HG02610 (cell line): ENCODE measurements around the gene IMMP2L.
A peak's percentile ranks its signal among the peaks of the same experiment; 100 is the strongest.

Experiments used
- ATAC-seq: cut with Tn5 transposase; IDR thresholded peaks from one replicate; pipeline ENCODE4 v1.9.1; 2021; ENCODE audit warnings: mild to moderate bottlenecking, moderate library complexity; ENCODE audit not compliant: unreplicated experiment

The IMMP2L gene

DNA sequence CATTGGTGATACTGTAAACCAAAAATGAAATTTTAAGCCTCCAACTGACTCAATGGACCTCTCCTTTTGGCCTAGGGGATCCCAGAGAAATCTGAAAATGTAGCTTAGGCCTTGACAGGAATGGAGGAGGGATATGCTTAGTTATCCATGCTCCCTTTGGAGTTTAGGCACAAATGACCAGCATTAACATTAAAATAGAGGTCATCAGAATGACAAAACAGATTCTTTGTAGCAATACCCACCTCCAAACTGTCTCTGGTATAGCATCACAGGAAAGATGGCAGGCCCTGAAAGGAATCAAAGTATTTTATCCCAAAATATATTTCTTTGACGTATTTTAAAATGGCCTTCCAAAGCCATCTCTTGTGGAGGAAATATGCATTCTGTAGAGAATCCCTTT lies 510.5 kb downstream of the IMMP2L start:
- no peak for ATAC-seq

DNA sequence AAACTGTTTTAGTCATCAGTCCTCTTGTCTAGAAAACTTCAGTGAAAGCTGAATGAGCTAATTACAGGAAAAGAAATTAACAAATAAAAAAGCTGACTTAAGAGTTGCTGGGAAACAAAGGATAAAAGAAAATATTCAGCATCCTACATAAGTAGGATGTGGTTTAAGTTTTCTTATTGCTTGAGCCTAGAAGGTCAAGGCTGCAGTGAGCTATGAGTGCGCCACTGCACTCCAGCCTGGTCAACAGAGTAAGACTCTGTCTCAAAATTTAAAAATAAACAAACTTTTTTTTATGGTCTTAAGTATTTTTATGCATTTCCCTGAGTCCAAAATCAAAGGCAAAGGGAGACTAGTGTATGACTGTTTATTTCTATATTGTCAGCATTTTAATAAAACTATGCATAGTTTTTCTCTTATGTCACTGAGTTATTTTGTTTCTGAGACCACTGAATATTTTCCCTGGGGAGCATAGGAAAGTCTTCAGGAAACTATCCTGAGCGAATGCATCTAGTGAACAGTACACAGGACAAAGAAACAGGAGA lies 511.3 kb downstream of the IMMP2L start:
- ATAC-seq = no peak

DNA sequence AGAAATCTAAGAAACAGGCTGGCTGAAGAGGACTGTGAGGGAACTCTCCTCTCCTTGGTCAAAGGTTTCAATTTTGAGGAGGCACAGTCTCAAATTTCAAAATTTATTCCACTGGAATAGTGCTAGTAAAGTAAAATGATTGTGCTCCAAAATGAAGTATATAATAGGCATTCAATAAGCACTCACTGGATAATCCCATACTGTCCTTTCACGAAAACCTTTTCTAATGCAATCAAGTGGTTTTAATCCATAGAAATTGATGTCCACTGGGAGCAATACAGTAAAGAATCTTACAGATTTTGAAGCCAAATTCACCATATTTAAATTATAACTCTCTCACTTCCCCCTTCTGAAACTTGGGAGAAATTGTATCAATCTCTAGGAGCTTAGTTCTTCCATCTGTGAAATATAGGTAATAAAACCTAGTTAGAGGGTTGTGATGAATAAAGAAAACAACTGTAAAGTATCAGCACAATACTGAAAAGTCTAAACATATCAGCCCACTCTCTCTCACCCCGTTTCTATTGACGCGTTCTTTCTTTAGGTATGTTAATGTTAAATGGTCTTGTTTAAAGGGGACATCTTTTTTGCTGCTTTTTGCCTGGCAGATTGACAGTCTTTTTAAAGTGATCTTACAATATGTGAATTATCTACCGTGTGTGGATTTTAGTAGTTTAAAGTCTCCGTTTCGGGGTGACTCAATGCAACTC lies 512.2 kb downstream of the IMMP2L start:
- ATAC-seq = no peak

DNA sequence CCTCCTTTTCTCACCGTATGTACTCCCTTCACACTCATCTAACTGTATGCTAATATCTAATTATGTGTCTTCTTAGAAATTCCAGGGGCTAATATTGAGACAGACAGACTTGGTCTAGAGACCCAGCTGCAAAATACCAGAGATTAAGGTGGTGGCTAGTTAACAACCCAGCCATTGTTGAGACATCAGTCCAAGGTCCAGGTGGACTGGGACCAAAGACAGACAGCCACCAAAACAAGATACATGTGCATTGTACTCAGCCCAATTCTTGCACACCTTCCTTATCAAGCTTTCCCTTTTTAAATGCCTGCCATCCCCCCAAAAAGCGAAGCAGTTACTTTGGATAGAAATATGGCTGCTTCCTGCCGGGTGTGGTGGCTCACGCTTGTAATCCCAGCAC lies 514.7 kb downstream of the IMMP2L start:
- no peak for ATAC-seq

DNA sequence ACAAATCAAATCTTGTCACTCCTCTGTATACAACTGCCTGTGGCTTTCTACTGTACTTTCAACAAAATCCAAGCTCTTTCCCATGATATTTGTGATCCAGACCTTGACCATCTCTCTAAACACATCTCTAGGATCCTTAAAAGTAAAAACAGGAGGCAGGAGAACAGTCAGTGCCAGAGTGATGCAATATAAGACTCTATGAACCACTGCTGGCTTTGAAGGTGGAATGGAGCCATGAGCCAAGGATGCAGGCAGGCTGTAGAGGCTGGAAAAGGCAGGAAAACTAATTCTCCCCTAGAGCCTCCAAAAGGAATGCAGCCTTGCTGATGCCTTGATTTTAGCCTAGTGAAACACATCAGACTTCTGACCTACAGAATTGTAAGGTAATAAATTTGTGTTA lies 516.8 kb downstream of the IMMP2L start:
- ATAC-seq = no peak

DNA sequence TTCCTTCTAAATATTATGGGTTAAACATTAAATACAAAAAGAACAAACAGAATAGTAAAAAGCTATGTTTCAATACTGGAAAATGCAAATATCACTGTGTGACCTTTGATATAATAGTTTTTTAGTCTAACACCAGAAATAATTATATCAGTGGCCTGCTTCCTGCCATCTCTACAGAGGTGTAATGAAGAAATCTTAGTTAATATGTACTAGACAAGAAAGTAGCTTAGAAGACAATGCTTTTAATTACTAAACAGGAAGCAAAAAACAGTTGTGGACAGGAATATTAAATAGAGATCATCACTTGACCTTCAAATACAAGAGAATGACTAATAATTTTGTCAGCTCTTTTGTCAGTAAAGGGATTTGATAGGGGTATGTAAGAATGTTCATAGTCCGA lies 518.7 kb downstream of the IMMP2L start:
- no peak for ATAC-seq

DNA sequence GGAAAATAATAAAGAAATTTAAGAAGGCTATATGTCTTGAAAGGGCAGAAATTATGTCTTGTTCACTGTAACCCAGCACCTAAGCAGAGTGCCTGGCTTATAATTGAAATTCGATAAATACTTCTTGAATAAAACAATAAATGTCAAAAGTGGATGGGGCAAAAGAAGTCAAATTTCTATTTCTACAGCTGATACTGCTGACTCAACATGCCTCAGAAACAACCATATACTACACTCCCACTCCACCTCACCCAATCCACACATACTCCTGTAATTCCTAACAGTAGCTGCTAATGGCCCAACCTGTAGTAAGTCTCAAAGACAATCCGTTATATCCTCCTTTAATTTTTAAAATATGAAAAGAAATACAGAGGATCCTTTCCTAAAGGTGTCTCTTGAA lies 519.5 kb downstream of the IMMP2L start:
- ATAC-seq = no peak

DNA sequence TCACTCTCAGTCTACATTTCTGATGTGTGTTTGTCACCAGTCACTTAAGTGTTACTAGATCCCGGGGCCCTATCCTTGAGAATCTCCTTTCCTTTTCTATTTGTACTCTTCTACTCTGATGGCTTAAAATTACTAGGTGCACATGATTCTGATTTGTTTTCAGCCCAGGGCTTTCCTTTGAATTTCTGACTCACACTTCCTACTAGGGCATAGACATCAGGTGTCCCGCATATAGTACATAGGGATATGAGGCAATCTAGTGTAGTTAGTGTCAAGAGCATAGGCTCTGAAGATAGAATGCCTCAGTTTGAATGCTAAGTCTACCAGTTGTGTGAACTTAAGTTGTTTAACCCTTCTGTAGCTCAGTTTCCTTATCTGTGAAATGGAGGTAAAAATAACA lies 520.7 kb downstream of the IMMP2L start:
- ATAC-seq = no peak

DNA sequence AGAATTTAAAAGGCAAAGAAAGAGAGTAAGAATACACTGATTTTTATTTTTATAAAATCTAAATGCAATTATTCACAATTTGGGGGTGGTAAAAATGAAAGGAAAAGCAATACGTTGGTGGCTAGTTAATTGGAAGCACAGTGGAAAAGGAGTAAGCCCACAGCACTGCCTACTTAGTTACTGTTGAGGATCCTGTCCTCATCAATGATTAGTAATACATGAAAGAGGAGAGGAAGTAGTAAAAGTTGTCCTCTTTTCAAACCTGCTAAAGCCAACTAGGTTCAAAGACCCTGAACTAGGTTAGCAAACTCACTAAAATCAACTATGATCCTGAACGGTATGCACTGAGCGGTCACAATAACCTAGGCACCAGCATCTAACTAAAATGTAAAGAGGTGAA lies 524.1 kb downstream of the IMMP2L start:
- ATAC-seq = no peak

DNA sequence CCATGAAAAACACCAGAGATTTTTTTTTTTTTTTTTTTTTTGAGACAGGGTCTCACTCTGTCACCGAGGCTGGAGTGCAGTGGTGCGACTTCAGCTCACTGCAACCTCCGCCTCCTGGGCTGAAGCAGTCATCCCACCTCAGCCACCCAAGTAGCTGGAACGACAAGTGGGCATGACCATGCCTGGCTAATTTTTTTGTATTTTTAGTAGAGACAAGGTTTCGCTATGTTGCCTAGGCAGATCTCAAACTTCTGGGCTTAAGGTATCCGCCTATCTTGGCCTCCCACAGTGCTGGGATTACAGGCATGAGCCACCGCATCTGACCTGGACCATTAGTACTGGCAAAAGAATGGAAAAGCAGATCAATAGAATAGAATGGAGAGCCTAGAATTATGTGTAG lies 530.4 kb downstream of the IMMP2L start:
- ATAC-seq = no peak

DNA sequence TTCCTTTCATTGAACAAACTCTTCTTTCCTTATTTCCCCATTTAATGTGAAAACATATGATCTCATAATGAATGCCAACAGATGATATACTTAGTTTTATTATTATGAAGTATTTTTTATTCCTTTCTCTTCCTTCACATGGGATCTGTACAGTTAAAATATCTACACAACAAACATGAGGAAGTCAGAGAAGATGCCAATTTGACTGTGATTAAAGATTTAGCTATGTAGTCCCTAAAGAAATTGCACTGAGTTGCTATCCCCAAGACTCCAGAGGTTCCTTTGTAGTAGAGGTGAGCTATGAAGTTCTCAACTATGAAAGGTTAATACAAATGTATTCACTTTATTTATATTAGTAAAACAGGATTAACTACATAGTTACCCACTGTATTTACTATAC lies 532.0 kb downstream of the IMMP2L start:
- no peak for ATAC-seq

DNA sequence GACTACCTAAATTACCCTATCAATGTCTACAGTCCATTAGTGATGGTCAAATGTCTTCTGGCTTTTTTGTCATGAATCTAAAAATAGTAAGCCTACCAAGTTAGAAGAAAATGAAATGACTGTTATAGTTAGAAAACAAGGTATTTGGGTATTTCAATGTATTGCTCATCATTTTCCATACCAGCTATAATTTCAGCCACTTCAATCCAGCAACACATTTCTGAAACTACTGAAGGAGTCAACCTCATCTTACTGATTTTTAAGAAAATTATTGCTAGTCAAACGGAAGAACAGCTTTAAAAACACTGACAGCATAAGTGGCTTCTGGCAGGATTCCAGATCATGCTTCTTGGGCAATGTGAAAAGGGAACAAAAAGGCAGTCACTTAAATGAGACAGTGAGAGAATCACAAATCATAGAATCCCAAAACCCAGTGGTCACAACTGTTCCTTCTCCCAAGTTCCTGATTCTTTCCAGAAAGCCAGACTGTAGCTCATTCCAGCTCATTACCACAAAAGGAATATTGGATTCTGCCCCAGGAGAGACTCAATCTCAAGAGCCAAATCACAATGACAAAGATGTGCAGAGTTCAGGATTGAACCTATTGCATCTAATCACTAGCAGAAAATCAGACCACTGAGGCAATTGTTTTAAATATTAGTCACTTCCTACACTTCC lies 532.6 kb downstream of the IMMP2L start:
- peak; percentile 70 for ATAC-seq

DNA sequence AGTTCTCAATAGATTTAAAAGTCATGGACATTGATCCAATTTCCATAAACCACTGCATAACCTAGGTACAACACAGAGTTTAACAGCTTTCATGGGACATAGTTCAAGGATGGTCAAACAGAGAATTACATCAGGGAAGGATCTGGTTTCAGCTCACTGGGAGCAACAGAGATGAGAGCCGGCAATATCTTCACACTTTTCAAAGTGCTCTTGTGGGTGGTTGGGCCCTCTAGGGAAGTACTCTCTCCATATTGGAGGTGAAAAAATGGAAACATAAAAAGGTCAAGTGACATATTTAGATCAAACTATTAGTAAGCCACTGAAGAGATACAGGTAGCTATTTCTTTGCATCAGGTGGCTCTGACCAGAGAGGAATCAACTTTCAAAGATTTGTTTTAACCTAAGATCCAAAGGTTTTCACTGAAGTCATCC lies 533.1 kb downstream of the IMMP2L start:
- ATAC-seq = no peak

DNA sequence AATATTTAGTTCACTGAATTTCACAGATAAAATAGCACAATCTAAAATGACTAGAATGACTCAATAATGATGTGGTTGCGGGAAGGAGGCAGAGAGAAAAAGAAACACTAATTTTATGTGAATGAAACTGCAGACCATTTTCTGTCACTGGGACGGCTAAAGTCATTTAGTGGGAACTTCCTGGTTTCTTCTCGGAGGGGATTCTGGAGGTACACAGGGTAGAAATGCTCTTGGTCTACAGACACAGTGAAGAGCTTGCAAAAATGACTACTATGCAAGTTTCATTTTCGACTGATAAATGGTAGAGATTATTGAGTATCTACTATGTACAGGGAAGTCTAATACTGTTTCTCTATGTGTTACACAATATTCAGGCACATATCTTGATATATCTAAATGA lies 534.9 kb downstream of the IMMP2L start:
- no peak for ATAC-seq

DNA sequence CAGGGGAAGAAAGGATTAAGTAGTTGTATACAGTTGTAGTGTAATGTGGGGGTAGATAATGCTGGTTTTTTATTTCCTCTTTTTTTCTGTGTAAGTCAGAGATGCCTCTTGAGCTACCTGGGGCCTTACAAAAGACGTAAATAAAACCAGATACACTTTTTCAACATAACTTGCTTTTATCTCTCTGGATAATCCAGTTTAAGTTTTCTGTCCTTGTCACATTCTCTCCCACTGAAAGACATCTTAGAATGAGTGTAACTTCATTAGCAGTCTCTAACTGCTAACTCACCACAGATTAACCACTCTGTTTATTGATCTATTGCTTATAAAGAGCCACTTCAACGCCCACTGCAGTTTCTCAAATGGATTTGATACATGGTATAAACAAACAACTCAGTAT lies 535.5 kb downstream of the IMMP2L start:
- no peak for ATAC-seq

DNA sequence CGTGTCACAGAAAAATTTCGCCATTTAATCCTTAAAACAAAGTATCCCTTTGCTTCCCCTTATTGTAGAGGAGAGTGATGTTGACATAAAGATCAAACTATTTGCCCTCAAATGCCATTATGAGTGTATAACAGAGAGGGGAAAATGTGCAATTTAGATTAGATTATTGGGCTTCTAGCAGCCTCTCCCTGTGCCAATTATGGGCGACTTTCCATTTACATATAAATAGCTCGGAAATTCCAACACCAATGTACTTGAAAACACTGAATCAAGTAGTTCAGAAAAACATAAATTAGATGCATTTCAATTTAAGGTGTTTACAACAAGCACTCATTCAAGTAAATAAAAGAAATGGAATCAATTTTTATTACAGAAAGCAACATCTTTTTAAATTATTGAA lies 535.9 kb downstream of the IMMP2L start:
- no peak for ATAC-seq

DNA sequence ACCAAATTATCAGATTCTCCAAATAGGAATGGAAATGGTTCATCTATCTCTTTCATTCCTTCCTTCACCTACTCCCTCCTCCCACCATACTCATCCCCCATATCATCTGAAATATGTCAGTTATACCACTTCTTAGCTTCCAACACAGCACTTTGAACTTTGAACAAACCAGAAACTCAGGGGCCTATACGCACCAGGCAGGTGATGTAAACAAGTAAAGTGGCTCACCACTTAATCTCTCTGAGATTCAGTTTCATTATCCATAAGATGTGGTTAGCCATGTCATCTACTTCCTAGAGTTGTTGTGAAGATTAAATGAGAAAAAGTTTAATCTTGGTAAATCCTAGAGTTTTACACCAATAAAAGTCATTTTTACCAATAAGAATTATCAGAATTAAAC lies 537.3 kb downstream of the IMMP2L start:
- peak; percentile 36 for ATAC-seq

DNA sequence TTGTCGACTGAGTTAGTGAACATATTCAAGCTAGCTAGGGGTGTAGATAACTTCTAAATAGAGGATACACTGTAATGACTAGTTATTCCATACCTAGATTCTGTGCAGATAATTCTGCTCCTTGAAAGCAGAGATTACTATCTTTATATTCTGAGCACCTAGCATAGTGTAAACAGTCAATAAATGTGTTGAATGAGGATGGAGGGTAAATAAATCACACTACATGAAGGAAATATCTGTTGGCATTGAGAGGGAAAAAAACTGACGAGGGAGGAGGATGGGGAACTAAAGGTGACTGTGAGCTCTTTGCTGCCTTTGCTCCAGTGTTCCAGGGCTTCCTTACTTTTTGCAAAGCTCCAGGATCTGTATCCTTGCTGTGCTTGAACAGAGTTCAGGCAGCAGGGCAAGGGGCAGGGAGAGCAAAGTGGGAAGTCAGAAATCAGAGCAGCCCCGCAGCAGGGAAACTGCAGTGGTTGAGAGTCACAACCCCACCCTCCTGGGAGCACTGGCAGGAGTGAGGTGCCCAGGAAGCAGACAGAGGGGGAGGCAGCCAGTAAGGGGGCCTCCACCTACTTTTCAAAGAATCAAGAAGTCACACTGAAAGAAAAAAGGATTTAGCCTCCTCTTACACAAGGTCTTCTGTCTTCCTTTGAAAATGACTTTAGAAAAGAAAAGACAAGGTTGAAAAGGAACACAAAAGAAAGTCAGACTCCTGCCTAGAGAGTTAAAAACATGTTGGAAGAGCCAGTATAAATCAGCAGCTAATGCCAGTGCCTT lies 543.1 kb downstream of the IMMP2L start:
- no peak for ATAC-seq

DNA sequence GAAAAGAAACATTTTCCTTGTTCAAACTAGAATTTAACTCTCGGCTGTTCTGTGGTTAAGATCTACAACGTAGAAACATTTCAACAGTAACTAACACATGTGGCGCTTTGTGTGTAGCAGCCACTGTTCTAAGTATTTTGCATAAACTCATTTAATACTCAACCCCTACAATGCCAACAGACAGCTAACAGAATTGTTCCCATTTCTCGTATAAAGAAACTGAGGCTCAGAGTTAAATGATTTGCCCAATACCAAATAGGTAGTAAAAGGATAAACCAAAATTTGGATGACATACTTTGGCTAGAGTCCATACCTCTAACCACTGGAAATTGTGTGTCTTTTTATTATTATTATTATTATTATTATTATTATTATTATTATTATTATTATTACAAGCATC lies 543.8 kb downstream of the IMMP2L start:
- ATAC-seq = no peak

DNA sequence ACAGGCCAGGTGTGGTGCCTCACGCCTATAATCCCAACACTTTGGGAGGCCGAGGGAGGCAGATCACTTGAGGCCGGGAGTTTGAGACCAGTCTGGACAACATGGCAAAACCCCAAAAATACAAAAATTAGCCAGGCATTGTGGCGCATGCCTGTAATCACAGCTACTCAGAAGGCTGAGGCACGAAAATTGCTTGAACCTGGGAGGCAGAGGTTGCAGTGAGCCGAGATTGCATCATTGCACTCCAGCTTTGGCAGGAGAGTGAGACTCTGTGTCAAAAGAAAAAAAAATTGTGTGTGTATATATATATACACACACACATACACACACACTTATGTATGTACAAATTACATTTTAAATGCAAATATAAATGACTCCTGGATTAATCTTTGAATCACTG lies 548.2 kb downstream of the IMMP2L start:
- no peak for ATAC-seq

DNA sequence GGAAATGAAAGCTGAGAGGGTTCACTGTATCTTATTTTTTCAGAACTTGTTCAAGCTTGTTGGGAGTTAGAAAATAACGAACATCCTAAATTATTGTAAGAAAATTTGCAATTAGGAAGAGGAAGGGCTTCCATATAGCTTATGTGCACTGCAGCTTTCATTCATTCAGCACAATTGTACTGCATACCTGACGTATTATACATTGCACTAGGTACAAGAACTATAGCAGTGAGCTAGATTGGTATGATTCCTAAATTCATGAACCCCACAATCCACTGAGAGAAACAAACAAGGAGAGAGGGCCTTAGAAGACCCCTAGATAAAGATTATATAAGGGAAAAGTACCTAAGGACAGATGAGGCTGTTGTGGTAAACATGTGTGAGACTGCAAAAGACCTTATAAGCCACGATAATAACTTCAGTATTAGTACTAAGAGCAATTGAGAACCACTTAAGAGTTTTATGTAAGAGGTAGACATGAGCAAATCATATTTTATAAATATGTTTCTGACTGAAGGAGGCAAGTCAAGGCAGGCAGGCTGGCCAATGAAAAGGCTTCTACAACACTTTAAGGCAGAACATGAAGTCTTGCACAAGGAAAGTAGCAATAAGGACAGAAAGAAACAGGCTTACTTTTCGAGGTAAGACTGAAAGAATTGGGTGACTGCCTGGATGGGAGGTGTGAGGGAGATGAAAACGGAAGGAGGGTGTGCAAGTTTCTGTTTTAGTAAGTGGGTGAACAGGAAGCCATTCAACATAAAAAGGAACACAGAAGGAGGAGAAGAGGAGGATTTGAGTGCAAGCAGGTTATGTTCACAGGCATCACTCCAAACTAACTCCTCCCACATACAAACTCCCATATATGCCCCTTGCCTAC lies 549.3 kb downstream of the IMMP2L start:
- peak; percentile 98 for ATAC-seq
